GM08714 (cell line): ENCODE measurements around the gene HIF1A.

ENCODE experiments used
- H3K4me3 ChIP-seq: fragments of 200-500 bp; sonication (Bioruptor generic); 2 replicates; pipeline ENCODE4 v1.5.1; 2014; ENCODE audit warnings: mild to moderate bottlenecking, low read length, inconsistent platforms
- ZNF274 ChIP-seq: IDR thresholded peaks from 2 replicates; pipeline ENCODE4 v1.6.1; 2012; ENCODE audit warnings: mild to moderate bottlenecking, low read depth, low read length

The HIF1A gene

DNA sequence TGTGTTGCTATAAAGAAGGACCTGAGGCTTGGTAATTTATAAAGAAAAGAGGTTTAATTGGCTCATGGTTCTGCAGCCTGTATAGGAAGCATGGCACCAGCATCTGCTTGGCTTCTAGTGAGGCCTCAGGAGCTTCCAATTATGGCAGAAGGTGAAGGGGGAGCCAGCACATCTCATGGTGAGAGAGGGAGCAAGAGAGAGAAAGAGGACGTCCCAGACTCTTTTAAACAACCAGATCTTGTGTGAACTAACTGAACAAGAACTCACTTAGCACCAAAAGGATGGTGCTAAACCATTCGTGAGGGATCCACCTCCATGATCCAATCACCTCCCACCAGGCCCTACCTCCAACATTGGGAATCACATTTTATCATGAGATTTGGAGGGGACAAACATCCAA lies 60.8 kb downstream of the HIF1A start:
- no peak for TF ChIP-seq ZNF274
- no peak overlapping the region for H3K4me3 ChIP-seq

DNA sequence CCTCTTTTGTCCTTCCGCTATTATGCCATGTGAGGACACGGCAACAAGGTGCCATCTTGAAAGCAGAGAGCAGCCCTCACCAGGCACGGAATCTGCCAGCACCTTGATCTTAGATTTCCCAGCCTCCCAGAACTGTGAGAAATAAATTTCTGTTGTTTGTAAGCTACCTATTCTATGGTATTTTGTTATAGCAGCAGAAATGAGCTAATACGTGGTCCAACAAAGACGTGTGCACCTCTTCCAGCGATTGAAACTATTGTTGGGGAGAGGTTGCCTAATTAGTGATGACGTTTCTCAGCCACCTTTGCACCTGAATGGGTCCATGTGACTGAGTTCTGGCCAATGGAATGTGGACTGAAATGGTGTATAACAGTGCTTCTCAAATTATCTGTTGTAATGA lies 64.6 kb downstream of the HIF1A start:
- no peak for TF ChIP-seq ZNF274
- no peak overlapping the region for H3K4me3 ChIP-seq

DNA sequence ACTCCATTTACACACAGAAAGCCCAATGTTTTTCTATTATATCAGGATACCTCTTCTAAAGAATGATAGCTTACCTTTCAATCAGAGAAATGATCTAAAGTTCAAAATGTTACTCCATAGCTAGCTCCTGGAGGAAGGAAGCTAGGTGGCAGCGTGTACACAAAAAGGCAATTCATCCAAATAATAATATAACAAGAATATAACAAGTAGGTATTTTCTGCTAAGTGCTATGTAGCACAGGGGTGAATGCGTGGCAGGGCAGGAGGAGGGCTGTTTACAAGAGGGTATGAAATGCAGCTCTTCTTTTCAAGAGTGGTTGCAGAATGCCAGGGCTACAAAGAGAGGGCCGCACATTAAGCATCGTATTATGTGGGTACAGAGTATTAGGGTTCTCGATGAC lies 66.2 kb downstream of the HIF1A start:
- TF ChIP-seq ZNF274: no peak
- H3K4me3 ChIP-seq: peak overlapping the region; percentile 94

DNA sequence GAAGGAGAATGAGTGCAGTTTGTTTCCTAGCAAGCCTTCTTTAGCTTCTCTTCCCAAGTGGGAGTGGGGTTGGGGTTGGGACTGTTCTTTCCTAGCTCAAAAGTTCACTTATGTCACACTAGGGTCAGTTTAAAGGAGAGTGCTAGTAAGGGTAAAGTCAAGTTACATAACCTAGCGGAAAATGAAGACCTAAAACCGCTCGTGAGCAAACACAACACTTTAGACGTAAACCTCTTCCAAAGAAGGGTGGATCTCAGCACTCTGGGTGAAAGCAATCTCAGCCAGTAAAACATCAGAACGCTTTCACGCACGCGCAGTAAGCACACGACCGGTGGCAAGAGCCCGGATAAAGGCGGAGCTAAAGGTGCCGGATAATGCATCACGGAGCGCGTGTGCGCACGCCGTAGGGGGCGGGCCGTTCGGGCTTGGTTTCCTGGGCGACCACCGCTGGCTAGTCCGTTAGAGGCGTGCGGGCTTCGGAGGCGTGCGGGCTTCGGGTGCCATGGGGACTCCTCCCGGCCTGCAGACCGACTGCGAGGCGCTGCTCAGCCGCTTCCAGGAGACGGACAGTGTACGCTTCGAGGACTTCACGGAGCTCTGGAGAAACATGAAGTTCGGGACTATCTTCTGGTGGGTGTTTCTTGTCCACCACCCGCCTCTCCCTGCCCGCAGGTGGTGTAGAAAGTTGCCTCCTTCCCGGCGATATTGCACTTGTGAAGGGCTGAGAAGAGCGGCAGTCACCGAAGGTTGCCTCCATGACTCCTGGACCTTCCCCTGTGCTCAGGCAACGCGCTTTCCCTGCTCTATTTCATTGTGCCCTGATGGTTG lies 66.9 kb downstream of the HIF1A start, which contains the start of gene SNAPC1:
Gene SNAPC1, plus strand, starts transcription at position 462 of the 828 bp plus-strand sequence. Its CDS starts 41 bp downstream, at position 503.
- no peak for TF ChIP-seq ZNF274
- peak within 1 kb of the TSS; percentile 94 for H3K4me3 ChIP-seq

DNA sequence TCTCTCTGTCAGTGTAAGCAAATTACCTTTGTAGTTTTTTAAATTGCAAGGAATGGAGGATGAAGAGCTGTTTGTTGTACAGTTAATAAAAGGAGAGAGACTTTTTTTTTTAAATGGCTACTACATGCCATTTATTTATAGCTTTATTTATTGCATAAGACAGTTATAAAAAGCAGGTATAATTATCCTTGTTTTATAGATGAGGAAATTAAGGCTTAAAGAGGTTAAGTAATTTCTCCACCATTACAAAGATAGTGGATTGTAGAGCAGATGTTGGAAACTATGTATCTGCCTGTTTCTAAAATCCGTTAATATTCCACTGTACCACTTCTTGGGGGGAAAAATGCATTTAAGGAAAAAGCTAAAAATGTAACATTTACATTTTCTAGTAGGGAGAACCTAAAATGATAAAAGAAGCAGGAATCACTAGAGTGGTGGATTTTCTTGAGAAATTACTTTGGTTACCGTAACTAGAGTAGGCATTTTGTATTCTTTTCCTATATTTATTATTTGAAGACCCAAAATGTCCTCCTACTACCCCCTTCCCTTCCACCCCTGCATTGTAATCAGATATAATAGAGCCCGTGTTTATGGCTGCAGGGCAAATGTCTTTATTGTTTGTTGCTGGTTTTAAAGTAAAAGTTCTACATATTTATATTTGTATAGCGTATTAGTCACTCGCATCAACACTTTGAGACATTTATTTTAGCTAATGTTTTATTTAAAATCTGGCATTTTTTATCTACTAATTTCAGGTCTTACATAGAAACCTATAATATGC lies 69.2 kb downstream of the HIF1A start:
- no peak overlapping the region; the same call in 1 of the 2 replicates for H3K4me3 ChIP-seq
- TF ChIP-seq ZNF274: no peak

DNA sequence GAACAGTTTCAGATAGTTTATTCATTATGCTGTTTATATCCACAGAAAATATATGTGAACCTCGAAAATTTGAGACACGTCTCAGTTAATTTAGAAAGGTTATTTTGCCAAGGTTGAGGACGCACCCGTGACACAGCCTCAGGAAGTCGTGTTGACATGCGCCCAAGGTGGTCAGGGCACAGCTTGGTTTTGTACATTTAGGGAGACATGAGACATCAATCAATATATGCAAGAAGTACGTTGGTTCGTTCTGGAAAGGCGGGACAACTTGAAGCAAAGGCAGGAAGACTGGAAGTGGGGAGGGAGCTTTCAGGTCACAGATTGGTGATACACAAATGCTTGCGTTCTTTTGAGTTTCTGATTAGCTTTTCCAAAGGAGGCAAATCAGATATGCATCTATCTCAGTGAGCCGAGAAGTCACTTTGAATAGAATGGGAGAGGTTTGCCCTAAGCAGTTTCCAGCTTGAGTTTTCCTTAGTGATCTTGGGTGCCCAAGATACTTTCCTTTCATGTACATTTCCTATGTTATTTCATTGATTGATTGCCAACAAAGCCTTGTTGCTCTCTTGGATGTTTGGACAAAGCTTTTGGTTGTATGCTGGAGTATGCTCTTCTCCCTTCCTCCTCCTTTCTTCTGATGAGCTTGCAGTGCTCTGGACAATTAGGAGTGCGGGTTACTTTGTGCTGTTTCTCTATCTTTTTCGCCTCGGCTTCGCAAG lies 70.1 kb downstream of the HIF1A start:
- H3K4me3 ChIP-seq: no peak overlapping the region; the same call in 1 of the 2 replicates
- TF ChIP-seq ZNF274: no peak

DNA sequence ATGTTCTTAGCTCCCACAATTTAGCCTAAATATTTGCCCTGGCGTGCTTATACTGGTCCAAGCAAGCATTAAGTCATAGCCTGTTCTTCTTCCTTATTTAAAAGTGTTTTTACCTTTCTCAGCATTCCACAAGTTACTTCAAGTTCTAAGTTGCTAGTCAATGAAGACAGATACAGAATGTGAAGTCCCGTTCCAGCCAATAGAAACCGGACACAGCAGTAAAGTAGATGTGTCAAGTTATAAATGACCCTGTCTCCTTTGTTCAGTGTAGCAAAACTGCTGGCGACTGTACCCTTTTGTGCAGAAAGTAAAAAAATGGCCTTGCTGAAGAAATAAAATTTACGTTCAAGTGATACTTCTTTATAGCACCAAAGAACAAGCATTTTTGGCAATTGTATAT lies 70.8 kb downstream of the HIF1A start:
- no peak for TF ChIP-seq ZNF274
- no peak overlapping the region for H3K4me3 ChIP-seq

DNA sequence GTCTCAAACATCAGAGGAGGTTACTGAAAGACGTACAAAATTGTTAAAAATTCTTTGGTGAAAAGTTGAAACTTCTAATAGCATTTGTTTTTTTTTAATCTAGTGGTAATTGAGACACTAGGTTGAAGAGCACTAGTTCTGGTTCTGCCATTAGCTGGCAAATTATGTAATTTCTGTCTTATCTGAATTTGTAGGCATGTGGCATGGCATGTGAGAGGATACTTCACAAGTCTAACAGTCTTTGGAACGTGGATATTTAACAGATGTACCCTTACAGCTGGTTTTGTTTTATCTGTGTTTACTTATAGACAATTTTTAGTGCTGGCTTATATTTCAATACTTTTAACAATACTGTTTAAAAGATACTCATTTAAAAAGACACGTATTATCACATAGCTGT lies 72.9 kb downstream of the HIF1A start:
- H3K4me3 ChIP-seq: no peak overlapping the region
- no peak for TF ChIP-seq ZNF274

DNA sequence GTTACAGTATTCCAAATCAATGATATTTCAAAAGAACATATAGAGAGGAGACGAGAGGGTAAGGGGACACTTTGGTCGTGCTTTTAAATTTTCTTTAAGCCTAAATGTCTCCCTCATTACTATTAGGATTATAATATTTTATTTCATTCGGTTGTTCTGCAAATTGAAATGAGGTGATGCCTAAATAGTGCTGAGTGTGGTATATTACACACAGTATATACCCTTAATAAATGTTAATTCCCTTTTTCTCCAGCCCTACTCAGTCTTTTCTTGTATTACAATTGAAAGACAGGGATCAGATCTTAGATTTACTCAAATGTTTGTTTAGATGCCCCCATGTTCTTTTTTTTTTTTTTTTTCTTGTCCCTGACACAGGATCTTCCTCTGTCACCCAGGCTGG lies 74.6 kb downstream of the HIF1A start:
- no peak overlapping the region for H3K4me3 ChIP-seq
- TF ChIP-seq ZNF274: no peak

DNA sequence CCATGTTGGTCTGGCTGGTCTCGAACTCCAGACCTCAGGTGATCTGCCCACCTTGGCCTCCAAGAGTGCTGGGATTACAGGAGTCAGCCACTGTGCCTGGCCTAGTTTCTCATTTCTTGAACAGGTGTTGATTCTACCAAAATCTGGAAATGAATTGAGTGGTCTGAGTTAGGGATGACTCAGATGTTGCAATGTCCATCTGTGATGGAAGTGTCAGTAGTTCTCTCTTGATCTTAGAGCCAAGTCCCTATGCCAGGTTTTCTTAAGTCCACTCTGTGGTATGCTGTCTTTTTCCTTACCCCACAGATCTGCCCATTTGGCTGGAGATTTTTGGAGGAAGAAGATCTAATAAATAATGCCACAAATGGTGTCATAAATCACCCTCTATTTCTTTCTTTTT lies 79.5 kb downstream of the HIF1A start:
- no peak overlapping the region for H3K4me3 ChIP-seq
- no peak for TF ChIP-seq ZNF274

DNA sequence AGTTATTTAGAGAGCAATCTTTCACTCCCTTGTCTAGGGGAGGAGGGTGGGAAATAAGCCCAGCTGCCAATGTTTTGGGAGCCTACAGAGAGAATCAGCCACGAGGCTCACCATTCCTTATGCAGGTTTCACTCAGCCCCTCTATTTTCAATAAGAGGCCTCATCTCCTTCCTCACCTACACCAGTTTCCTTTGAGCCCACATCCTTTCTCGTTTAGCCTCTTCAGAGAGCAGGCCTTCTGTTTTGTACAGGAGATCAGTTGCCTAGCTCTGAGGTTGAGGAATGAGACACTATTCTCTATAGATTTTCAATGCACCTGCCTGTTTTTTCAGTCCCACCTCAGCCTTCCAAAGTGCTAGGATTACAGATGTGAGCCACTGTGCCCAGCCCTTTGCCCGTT lies 84.8 kb downstream of the HIF1A start:
- TF ChIP-seq ZNF274: no peak
- H3K4me3 ChIP-seq: no peak overlapping the region

DNA sequence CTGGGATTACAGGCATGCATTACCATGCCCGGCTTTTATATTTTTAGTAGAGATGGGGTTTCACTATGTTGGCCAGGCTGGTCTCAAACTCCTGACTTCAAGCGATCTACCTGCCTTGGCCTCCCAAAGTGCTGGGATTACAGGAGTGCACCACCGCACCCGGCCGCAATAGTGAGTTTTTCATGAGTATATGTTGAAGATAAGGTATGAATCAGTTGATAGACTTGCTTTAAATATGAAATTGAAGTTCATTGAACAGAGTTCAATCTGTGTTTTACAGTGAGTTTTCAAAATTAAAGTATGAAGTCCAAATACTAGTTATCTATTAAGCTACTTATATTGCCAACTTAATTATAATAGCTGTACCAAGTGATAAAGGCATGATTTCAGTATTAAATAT lies 102.0 kb downstream of the HIF1A start:
- H3K4me3 ChIP-seq: no peak overlapping the region
- no peak for TF ChIP-seq ZNF274
